GM19324 (cell line): ENCODE data around the gene SOS2.

Source experiments
- ATAC-seq: cut with Tn5 transposase; IDR thresholded peaks from one replicate; pipeline ENCODE4 v1.9.1; 2021; ENCODE audit warnings: mild to moderate bottlenecking, moderate library complexity; ENCODE audit not compliant: unreplicated experiment, low FRiP score

Gene SOS2

DNA sequence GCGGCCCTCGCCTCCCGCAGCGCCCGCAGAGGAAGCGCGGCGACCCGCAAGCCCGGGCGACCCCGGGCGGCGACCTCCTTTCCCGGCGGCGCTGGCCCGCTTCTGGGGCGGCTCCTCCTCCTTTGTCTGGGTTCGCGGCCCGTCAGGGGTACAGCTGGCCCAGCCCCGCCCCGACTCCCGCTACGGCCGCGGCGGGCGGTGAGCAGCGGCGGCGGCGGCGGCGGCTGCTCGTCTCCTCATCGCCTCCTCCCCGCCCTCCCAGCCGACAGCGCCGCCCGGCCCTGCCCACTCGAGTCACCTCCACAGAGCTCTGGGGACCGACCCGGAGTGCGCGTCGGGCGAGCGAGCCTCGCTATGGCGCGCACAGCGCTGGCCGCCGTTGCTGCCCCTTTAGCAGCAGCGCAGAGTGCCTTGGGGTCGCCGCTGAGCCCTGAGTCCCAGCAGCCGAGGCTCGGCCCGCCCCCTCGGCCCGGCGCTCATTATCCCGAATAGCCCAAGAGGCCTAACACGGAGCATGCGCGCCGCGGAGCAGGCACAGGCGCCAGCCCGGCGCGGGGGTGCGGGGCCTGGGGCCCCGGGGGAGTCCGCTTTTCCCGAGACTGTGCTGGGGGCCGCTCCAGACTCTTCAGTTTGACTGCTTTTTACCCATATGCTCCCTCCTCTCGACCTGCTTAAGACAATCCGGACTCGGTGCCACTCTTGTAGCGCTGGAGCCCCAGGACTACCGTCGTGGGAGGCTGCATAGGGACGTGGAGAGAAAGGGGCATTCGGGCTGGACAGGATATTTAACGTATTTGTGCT is at the start of gene SOS2:
Gene SOS2, minus strand, starts transcription at position 104 of the 801 bp plus-strand sequence. CDS start 295 bp downstream, outside the sequence.
- peak; percentile 89 for ATAC-seq

DNA sequence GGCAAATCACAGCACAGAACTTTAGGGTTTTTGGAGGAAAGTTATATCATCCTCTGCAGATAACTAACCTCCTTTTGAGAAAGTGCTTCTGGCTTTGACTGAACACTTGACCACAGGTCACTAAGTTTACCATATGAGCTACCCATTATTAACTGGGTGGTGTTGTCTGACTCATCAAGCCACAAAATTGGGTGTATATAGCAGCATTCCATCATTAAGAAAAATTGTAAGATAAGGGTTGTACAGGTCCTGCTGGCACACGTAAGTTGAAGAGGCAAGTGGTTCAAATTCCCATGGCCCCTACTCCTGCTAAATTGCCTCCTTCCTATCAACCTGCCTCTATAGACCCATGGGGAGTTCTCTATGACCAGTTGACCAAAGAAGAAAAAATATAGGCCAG is 41.1 kb upstream of the SOS2 start:
- ATAC-seq: no peak

GRCh38 chr14:50270932-50271331 is 39.6 kb upstream of the SOS2 start:
- no peak for ATAC-seq

DNA sequence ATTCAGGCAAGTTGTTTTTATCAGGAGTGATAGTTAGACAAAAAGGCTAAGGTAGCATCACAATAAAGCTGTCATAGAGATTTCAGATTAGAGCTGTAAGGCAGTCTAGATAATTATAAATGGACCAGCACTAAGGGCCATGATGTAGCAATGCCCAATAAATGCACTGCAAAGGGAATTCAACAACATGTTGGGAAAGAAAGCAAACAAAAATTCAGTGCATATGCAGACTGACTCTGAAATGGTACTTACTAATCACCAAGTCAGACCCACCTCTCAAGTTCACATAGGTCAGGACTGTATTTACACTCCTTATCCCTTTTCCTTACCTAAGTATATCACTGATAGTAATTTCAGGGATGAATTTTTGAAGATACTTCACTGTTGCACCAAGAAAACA is 33.7 kb upstream of the SOS2 start:
- ATAC-seq: no peak

DNA sequence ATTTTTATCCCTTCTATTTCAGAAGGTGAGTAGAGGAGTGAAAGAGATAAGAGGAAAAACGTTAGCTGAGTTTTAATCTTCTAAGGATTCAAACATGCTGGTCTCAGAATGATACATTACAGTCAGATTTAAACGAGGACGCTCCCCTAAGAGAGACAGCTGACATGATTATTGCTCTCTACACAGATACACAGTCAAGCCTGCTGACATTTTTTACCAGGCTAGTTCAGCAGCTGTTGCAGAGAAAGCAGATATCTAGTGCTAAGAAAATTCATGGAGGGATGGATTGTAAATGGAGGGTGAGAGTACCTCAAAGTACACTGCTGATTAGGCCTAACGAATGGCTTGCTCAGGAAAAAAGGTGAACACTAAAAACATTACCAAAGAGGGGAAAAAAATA is 31.9 kb upstream of the SOS2 start:
- ATAC-seq: no peak

GRCh38 chr14:50262865-50263264 is 31.5 kb upstream of the SOS2 start:
- ATAC-seq: no peak

DNA sequence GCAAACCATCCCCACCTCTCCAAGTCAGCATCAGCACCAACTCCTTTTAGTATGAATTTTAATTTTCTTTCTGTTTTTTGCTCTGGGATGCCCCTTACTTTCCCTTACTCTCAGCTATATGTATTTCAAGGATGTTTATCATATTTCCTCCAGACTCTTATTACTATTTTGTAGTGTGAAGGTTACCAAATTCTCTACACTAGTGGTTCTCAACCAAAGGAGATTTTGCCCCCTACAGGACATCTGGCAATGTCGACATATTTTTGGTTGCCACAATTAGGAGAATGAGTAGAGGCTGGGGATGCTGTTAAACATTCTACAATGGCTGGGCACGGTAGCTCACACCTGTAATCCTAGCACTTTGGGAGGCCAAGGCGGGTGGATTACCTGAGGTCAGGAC is 29.1 kb upstream of the SOS2 start:
- no peak for ATAC-seq

GRCh38 chr14:50260072-50260471 is 28.7 kb upstream of the SOS2 start:
- ATAC-seq: no peak

DNA sequence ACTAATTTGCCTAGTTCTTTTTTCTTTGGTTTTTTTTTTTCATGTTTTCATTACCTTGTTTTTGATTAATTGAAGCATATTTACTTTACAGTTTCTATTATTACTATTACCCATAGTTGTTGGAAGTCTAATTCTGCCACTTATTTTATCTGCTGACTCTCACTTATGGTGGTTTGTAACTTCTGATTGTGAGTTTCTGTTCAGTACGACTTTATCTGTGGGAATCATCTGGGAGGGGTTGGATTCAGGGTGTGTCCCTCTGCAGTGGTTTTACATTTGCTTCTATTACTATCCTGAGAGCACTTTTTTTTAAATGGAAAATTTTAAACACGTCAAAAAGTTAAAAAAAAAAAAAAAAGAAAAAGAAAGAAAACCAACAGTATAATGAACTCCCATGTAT is 26.4 kb upstream of the SOS2 start:
- no peak for ATAC-seq

- no peak for ATAC-seq
Observed at GRCh38 chr14:50254248-50254647, 22.9 kb upstream of the SOS2 start.

GRCh38 chr14:50249136-50249775 is 17.9 kb upstream of the SOS2 start:
- no peak for ATAC-seq

DNA sequence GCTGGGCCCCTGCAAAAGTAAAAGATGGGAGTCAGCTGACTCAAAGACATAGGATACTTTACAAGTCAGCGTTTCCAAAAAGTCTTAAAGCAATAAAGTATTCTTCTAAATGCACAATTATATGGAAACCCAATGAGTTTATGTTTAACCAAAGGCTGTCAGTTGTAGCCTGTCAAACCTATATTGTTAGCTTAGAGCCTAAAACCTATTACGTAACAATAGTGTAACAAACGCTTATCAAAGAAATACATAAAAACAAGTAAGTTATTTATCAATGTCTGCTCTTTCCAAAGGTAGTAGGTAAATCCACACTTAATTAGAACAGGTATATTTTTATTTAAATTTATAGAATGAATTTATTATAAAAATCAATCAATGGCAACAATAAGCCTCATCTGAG is 15.9 kb upstream of the SOS2 start:
- no peak for ATAC-seq

- ATAC-seq: no peak
Observed at GRCh38 chr14:50242566-50243310, 11.4 kb upstream of the SOS2 start.

DNA sequence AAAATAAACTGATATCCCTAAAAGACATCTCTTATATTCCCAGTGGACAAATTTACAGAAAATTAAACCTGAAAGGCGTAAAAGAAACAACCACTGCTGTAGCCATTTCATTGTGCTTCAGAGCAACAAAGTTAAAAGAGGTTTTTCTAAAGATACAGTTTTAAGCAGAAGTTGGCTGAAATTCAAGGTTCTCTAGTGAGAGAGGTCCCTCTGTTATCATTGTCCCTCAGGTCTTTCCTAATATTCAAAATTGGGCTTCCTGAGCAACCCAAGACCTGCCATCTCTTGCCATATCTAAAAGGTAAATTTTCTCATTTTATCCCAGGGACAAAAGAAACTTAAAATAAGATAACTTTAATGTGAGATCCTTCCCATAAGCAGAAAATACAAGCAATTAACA is 10.7 kb upstream of the SOS2 start:
- ATAC-seq: no peak

DNA sequence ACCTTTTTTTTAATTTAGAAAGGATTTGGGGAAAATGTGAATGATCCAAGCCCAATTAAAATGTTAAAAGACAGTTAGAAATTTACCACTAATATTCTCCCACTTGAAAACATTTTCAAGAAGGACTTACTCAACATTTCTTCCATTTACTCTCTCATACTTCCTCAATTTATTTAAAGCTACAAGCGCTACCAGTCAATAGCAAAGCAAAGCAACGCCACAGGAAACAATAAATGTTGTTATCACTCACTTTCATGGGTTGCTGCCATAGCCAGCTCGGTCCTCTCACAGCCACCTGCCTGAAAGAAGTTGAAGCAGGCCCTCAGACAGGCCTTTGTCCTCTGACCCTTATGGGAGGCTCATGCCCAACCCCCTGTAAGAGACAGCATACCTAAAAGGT is 6.0 kb upstream of the SOS2 start:
- ATAC-seq: no peak

- no peak for ATAC-seq
Observed at GRCh38 chr14:50233951-50234250, 2.5 kb upstream of the SOS2 start.

DNA sequence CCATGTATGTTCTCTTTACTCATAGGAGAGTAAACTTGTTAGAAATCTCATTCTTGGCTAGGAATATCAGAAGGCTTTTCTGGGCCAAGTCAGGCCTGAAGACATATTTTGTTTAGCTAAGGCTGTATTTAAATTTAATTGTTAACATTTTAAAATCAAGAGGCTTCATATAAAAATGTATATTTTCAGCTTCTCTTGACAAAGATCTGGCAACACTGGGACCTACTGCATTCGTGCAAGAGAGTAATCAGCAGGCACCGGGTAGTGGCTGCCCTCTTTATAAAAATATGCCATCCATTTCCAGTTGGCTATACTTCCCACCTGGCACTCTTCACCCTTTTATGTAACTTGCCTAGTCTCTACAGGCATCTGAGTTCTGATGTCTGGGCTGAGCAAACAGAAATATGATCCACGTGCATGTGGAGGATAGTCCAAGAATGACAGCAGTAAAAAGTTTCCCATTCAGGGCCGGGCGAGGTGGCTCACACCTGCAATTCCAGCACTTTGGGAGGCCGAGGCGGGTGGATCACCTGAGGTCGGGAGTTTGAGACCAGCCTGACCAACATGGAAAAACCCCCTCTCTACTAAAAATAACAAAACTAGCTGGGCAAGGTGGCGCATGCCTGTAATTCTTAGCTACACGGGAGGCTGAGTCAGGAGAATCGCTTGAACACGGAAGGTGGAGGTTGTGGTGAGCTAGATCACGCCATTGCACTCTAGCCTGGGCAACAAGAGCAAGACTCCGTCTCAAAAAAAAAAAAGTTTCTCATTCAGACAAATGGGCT is 2.0 kb upstream of the SOS2 start:
- ATAC-seq: no peak

GRCh38 chr14:50232276-50232642 is 881 bp upstream of the SOS2 start:
- ATAC-seq: no peak

GRCh38 chr14:50230701-50231474 is 490 bp downstream of the SOS2 start:
- peak; percentile 51 for ATAC-seq

GRCh38 chr14:50230401-50230700 is 1.0 kb downstream of the SOS2 start:
- ATAC-seq: no peak
